ENCODE measurements around the gene MSN. TPM values are rescaled to one million over a fixed set of nuclear protein-coding genes. Genes with fewer than 3 reads are reported as not detected.

MSN gene
- total RNA-seq, 1 experiment from 2014 or later, result 224 TPM

DNA sequence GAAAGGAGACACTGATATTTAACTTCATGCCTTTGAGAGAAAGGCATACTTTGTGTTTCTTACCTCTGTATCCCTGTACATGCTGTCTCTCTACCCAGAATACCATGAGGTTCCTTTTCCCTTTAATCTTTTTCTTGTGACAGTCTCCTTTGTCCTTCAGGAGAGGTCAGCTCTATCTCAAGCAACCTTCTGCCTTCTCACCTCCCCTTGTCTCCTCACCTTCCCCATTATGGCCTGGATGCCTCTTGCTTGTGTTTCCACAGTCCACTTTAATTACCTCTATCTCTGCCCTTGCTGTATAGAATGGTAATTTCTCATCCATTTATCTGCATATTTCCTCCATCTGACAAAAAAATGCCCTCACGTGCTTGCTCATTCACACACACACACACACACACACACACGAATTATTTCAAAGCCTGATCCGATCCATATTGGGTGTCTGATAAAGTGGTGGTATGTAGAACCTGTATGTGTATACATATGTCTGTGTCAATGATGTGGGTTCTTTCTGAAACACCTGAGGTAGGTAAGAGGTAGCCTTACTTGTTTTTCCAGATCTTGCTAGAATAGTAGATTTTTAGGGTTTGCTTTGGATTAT, 28.5 kb downstream of the MSN start:
- no peak for TF ChIP-seq CTCF (IDR thresholded peaks at IDR 0.05; ENCODE audit: unreplicated experiment)
- Mint-ChIP-seq H3K27ac (ENCODE audit: low read depth, unreplicated experiment) (no peak overlapping the region), H3K4me3 (ENCODE audit: unreplicated experiment) (no peak overlapping the region), H3K9me3 (ENCODE audit: unreplicated experiment) (no peaks in the 10 kb centered on the region), H3K4me1 (ENCODE audit: insufficient read depth, unreplicated experiment) (peaks cover 12% of the 10 kb centered on the region), H3K27me3 (ENCODE audit: insufficient read depth, unreplicated experiment) (no peaks in the 10 kb centered on the region), H3K36me3 (ENCODE audit: insufficient read depth, unreplicated experiment) (peaks cover 8% of the 10 kb centered on the region)
- intact Hi-C loops (cut with micrococcal nuclease), result no loop called here
- CTCF ChIA-PET, result interaction anchor here (0.8 to 0.9 kb wide), 2 partner anchors 8 to 100 kb away, joined by 3 read pairs; no protein-coding TSS in a partner anchor
- POLR2A ChIA-PET, result no interaction called here
- no peak for DNase-seq (ENCODE audit: unreplicated experiment)
- BruUV-seq (replicated peaks), result no TSS peak

DNA sequence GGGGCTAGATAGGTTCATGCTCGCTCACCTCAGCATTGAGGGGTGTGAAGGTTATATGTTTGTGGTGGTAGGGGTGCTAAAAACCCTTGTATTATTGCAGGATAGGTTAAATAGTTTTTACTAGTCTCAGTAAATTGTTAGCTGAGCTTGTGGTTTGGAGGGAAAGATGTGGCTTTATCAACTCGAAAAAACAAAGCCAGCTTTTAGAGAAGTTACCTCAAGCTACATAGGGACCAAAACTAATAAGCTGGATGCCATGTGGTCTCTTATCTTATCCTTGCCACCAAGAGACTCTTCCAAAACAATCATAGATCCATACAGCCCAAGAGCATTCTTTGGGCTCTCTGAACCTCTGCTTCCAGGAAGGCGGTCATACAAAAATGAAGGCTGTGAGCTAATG, 29.2 kb downstream of the MSN start:
- intact Hi-C loops (cut with micrococcal nuclease), result no loop called here
- ChIA-PET CTCF (no interaction called here), POLR2A (no interaction called here)
- Mint-ChIP-seq H3K4me3 (ENCODE audit: unreplicated experiment) (no peak overlapping the region), H3K4me1 (ENCODE audit: insufficient read depth, unreplicated experiment) (peaks cover 12% of the 10 kb centered on the region), H3K27ac (ENCODE audit: low read depth, unreplicated experiment) (no peak overlapping the region), H3K9me3 (ENCODE audit: unreplicated experiment) (no peaks in the 10 kb centered on the region), H3K36me3 (ENCODE audit: insufficient read depth, unreplicated experiment) (peaks cover 13% of the 10 kb centered on the region), H3K27me3 (ENCODE audit: insufficient read depth, unreplicated experiment) (no peaks in the 10 kb centered on the region)
- no TSS peak for BruUV-seq (replicated peaks)
- TF ChIP-seq CTCF (IDR thresholded peaks at IDR 0.05; ENCODE audit: unreplicated experiment), result no peak
- no peak for DNase-seq (ENCODE audit: unreplicated experiment)

DNA sequence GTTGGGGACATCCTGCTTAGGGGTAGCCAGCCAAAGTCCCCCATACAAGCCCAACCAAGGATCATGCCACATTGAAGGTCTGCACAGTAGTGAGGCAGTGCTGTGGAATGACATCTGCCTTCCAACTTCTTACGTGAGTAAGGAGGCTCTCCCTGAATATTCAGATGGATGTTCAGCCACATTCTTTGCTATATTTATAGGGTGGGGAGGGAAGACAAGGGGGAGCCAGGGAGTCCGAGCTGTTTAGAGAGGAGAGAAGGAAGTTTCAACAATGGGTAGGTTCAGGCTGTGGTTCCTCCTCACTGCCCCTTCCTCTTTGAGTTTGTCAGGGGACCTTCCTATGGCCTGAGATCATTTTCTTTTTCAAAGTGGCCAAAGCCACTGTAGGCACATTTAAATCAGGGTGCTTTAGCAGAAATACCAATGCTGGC, 29.8 kb downstream of the MSN start:
- ChIA-PET CTCF (interaction anchor here (0.6 kb wide), 1 partner anchor 1034 kb away, joined by 3 read pairs; no protein-coding TSS in a partner anchor), POLR2A (no interaction called here)
- Mint-ChIP-seq H3K27me3 (ENCODE audit: insufficient read depth, unreplicated experiment) (no peaks in the 10 kb centered on the region), H3K9me3 (ENCODE audit: unreplicated experiment) (no peaks in the 10 kb centered on the region), H3K27ac (ENCODE audit: low read depth, unreplicated experiment) (peak overlapping the region; percentile 16), H3K4me1 (ENCODE audit: insufficient read depth, unreplicated experiment) (peaks cover 12% of the 10 kb centered on the region), H3K36me3 (ENCODE audit: insufficient read depth, unreplicated experiment) (peaks cover 16% of the 10 kb centered on the region), H3K4me3 (ENCODE audit: unreplicated experiment) (no peak overlapping the region)
- no TSS peak for BruUV-seq (replicated peaks)
- intact Hi-C loops (cut with micrococcal nuclease), result no loop called here
- TF ChIP-seq CTCF (IDR thresholded peaks at IDR 0.05; ENCODE audit: unreplicated experiment), result no peak
- no peak for DNase-seq (ENCODE audit: unreplicated experiment)

GRCh38 chrX:65697915-65698796, 30.7 kb downstream of the MSN start:
- no peak overlapping the region for H3K4me3 Mint-ChIP-seq (ENCODE audit: unreplicated experiment)
- peaks cover 12% of the 10 kb centered on the region for H3K4me1 Mint-ChIP-seq (ENCODE audit: insufficient read depth, unreplicated experiment)
- POLR2A ChIA-PET, result interaction anchor here (1.3 kb wide), 1 partner anchor 20 kb away, joined by 3 read pairs; no protein-coding TSS in a partner anchor
- peaks cover 16% of the 10 kb centered on the region for H3K36me3 Mint-ChIP-seq (ENCODE audit: insufficient read depth, unreplicated experiment)
- DNase-seq (ENCODE audit: unreplicated experiment), result no peak
- CTCF ChIA-PET, result interaction anchor here (0.6 to 0.7 kb wide), 3 partner anchors 20 to 1033 kb away, joined by 3 read pairs; no protein-coding TSS in a partner anchor
- intact Hi-C loops (cut with micrococcal nuclease), result no loop called here
- peak overlapping the region; percentile 16 for H3K27ac Mint-ChIP-seq (ENCODE audit: low read depth, unreplicated experiment)
- BruUV-seq (replicated peaks), result no TSS peak
- H3K9me3 Mint-ChIP-seq (ENCODE audit: unreplicated experiment), result no peaks in the 10 kb centered on the region
- no peak for TF ChIP-seq CTCF (IDR thresholded peaks at IDR 0.05; ENCODE audit: unreplicated experiment)
- H3K27me3 Mint-ChIP-seq (ENCODE audit: insufficient read depth, unreplicated experiment), result no peaks in the 10 kb centered on the region
